ENCODE results near the gene UBE3B.

The UBE3B gene

DNA sequence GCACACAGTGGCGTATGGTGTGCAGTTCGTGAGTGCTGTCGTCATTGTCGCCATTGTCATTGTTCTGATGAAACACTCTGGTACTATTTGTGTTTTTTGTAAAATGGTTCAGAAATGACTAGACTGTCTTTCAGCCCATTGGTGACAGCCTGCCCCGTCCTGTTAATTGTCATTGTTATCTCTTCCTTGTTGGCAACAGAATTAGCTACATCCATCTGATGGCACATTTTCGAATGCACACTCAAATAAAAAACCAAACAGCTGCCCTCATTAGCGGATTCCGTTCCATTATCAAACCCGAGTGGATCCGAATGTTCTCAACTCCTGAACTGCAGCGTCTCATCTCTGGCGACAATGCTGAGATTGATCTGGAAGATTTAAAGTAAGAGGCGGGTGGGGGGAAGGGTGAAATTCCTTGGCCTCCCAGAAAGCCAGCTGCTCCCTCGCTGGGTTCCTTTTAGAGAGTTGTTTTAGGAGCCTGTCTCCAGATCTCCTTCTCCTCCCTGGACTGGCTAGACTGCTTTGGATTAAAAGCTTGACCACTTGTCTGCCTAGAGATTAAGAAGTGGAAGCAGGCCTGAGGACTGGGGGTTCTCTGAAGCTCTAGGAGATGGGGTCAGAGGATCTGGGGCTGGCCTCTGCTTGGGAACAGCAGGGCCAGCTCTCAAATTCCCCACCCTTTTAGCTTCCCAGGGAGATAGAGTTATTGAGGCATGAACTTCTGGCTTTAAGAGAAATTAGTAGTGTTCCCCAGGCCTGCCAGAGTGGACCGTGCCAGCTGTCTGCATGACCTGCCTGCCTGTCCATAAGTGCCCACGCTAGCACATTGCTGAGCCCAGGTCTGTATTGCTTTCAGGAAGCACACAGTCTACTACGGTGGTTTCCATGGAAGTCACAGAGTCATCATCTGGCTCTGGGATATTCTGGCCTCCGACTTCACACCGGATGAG, 52.5 kb downstream of the UBE3B start:
- no peak for DNase-seq (ENCODE audit: low read depth in 2 of 2)

DNA sequence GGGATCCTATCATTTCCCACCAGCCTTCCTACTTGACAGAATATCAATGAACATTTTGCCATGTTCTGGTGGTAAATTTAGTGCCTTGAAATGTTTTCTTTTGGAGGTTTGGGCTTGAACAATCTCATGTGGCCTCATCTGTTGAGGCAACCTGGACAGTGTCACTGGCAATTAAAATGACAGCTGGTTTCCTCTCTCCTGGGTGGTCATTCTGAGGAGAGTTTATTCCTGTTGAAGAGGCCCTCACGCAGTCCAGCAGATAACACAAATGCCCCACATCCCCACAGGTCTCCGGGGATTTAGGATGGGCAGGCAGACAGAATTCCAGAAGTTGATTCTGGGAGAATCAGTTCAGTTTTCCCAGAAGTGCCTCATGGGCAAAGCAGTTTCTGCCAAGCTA, 54.0 kb downstream of the UBE3B start:
- no peak for DNase-seq (ENCODE audit: low read depth in 2 of 2)

DNA sequence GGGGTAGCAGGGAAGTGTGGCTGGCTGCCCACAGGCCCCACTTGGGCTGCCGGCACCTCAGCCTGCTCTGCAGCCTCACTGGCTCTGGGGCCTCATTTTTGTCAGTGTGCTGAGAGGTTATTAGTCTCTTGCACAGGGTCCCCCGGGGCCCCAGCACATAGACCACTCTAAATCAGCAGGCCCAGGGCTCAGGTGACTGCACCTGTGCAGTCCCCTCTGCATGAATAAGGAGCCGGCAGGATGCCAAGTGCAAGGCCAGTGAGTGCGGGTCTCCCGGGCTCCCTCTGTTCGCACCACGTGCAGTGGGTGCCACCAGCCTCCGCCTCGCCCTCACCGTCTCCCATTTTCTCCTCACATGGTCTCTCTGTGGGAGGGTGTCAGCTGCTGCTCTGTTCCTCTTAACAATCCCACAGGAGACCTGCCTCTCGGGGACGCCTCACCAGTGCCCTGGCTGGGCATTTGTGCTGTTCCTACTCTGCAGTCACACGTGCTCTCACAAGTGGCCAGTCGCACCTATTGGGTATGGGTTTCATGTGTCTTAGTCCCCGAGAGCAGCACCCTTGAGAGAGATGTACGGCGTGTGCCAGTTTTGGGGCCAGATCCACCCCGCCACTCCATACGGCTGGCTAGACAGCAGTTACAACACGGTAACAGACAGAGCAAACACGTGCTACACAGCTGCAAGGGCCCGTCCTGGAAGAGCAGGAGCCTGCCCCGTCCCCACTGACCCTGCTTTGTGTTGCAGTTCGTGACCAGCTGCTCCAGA, 55.5 kb downstream of the UBE3B start:
- no peak for DNase-seq (ENCODE audit: low read depth in 2 of 2)

DNA sequence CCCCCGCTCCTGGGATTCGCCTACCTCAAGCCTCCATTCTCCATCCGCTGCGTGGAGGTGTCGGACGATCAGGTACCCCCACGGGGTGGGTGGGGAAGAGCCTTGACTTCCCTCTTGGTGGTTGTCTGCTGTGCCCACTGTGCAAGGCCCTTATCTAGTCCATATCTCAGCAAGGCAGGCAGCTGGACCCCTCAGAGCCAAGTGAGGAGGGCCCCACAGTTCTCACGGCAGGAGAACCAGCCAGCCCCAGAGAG, 56.0 kb downstream of the UBE3B start:
- DNase-seq (ENCODE audit: low read depth in 2 of 2) = no peak

DNA sequence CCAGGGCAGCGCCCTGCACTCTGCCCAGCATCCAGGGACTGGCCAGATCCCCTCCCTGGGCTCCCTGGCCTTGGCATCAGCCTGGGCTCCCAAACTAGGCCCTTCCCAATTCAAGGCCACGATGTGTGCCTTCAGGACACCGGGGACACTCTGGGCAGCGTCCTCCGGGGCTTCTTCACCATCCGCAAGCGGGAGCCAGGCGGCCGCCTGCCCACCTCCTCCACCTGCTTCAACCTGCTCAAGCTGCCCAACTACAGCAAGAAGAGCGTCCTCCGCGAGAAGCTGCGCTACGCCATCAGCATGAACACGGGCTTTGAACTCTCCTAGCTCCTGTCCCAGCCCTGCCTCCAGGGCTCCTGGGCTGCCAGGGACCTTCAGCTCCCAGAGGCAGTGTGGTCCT, 57.0 kb downstream of the UBE3B start:
- DNase-seq (ENCODE audit: low read depth in 2 of 2) = no peak

DNA sequence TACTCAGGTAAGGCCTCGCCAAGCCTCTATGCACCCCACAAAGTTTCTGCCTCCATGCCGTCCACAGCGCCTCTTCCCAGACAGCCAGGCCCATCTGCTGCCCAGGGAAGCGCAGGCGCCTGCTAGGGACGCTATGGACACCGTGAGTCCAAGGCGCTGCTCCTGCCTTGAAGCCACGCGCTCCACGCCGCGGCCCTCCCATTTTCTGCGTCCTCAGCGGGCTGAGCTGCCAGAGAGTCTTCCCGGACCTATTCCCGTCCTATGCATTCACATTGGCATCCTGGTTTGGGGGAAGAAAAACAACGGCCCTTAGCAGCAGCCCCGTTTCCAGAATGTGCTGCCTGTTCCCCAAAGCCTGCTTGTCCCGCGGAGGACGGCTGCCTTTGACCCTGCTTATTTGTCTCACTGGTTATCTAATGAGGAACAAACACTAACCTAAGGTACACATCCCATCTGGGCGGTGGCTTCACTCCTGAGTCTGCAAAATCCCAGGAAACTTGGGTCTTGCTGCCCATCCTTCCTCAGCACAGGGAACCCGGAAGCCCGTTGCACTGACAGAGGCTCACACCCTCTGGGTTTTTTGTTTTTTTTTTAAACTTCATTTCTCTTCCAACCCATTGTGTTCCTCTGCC, 57.9 kb downstream of the UBE3B start:
- DNase-seq (ENCODE audit: low read depth in 2 of 2) = no peak

DNA sequence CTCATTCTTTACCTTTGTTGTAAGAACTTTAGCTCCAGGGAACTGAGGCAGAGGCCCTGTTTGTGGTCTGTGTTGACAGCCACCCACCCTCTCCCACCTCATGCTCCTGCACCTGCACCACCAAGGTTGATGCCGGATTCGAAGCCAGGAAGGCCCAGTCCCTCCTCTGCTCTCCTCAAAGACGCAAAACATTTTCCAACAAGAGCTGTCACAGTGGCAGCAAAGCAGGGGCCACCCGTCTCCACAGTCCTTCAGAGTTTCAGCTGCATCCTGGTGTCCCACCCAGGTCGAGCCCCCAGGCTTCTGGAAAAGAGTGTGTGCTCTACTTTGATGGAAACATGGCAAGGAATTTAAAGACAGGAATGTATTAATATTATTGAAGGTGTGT, 58.4 kb downstream of the UBE3B start:
- no peak for DNase-seq (ENCODE audit: low read depth in 2 of 2)

DNA sequence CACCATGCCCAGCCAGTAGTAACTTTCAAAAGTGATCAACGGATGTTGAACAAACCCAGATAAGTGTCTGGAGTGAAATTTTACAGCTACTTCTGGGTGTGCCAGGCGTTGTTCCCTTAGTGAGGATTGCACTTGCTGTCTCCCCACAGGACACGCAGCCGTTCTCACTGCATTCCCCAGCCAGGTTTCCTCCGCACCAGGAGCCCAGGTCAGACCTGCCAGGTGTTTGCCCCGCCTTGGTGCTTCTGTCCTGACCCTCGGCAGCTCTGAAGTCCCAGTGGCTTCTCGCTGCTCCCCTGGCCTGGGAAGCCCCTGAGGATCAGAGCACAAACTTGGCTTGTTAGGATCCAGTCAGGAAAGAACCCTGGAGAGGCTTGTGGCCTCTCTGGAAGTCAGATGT, 59.7 kb downstream of the UBE3B start:
- DNase-seq (ENCODE audit: low read depth in 2 of 2) = no peak

DNA sequence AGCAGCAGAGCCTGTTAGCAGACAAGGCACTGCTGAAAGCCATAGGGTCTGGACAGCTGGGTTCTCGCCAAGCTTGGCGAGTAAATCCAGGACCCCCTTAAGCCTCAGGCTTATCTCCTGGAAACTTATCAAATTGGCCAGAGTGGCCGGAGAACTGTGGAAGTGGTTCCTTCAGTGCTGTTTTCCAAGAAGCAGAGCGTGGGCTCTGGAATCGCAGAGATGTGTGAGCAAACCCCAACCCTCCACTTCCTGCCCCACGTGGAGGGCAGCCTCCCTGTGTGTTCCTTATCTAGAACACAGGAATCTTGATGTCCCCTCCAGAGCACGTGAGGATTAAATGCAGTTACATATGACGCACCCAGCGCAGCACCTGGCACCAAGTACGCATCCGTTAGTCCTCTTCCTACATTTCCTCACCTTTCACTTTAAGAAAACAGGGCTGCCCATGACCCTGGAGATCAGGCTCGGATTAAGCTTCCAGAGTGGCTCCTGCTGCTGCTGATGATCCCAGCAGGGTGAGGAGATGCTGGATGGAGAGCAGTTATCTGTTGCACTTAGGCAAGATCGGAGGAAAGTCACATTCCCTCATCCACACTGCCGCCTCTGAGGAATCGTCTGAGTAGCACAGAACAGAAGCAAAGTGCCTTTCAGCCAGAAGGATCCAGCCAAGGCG, 60.9 kb downstream of the UBE3B start:
- no peak for DNase-seq (ENCODE audit: low read depth in 2 of 2)

DNA sequence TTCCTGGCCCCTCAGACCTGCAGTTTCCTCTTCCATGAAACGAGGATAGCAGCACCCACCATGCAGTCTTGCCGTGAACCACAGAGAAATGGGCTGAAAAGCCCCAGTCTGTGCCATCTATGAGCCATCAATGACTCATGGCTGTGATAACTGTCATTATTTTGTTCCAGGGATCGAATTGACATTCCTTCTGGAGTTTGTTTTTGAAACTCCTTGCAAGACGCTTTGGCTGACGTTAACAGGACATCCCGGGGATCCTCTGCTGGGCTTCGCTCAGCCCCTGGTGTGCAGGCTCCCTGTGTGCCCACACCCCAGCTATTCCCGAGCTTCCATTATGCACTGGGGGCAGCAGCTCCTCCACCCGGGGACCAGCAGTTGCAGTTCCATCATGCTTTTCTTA, 62.1 kb downstream of the UBE3B start:
- no peak for DNase-seq (ENCODE audit: low read depth in 2 of 2)

DNA sequence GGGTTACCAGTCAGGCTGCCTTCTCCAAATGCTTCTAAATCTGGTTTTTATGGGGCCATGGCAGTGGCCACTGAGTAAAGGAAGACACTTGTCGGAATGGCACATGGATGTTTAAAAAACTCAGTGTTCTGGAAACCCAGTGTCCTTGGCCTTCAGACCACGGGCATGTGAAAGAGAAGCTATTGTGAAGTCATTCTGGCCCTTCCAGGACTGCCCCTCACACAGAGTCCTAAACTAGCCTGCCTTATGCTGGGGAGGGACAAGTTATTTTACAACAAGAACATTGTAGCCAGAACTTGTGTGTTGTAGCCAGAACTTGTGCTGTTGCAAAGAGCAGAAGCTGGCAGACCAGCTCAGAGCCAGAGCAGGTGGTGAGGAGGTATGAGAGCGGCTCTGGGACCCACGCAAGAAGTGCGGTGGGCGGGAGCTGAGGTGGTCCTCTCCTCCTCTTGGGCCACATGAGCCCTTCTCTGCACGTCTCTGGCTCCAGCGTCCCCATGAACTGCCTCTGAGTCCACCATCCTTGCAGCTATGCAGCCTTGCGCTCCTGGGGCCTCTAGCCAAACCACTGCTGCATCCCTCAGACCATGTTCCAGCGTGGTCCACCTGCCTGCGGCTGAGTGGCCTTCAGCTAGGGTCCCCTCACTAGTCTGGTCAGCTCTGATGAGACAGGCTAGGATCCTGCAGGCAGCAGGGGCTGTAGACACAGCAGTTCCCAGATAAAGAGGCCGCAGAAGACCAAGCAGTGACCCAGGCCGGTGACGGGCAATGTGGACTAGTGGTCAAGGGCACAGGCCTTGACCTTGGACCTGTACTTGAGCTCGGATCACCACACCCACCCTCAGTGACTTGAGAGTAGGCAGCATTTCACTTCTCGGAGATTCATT, 63.3 kb downstream of the UBE3B start:
- no peak for DNase-seq (ENCODE audit: low read depth in 2 of 2)

DNA sequence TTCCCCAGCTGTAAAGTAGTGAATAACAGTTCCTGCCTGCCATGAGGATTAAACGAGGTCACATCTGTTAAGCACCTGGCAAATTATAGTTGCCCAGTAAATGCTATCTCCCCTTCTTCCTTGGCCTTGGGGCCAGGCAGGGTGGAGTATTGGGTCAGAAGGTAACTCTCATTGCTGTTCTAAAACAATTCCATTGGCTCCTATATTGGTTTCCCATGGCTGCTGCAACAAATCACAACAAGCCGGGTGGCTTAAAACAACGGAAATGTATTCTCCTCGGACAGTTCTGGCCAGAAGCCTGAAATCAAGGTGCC, 63.9 kb downstream of the UBE3B start:
- DNase-seq (ENCODE audit: low read depth in 2 of 2) = no peak

DNA sequence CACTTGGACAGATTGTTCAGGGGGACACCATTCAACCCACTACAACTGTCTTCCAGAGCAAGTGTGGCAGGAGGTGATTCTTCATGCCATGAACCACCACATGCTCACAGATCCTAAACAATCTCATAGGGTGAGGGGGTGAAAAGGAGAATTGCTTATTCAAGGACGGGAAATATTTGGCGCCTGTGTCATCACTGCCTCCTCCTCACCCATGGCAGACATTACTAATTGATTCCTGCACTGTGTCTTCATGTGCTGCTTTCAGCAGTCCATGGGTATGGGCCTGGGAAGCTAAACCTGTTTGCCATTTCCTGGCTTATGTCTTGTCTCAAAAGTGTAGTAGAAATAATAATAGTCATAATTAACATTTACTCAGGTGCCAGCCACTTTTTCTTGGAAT, 64.6 kb downstream of the UBE3B start:
- no peak for DNase-seq (ENCODE audit: low read depth in 2 of 2)

DNA sequence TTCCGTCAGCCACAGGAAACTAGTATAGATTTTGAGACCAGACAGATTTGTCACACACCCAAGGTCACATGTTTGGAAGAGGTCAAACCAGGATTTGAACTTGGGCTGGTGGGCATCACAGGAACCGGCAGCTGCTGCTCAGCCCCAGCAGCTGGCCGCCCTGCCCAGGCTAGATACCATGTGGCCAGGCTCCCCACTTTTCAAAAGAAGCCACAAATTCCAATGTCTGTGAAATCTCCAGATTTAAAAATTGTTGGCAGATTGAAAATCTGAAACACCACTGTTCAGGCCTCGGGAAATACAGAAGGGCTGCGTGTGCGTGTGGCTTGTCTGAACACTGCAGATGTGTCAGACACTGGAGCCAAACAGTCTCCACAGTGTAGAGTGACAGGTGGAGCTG, 65.4 kb downstream of the UBE3B start:
- no peak for DNase-seq (ENCODE audit: low read depth in 2 of 2)

DNA sequence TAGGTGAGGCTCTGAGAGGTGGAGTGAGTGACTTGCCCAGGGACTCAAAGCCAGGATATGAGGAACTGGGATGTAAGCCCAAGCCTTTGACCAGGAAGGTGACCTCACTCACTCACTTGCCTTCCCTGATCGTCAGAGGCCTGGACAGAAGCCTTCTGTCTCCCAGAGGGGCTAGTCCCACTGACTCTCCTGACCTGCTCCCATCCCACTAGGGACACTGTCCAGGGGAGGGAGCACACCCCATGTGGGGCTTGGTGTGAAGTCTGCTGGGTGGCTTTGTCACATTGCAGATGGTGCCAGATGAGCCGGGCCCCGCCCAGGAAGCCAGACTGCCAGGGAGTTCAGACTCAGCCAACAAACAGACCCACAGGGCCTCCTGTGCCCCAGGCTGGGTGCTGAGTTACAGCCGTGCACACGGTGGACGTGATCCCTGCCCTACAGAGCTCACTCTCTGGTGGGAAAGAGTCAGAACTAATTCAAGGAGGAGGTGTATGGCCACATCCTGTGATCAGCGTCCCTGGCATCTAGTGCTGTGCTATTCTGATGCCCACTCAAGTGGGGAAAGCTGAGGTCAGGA, 67.6 kb downstream of the UBE3B start:
- no peak for DNase-seq (ENCODE audit: low read depth in 2 of 2)

DNA sequence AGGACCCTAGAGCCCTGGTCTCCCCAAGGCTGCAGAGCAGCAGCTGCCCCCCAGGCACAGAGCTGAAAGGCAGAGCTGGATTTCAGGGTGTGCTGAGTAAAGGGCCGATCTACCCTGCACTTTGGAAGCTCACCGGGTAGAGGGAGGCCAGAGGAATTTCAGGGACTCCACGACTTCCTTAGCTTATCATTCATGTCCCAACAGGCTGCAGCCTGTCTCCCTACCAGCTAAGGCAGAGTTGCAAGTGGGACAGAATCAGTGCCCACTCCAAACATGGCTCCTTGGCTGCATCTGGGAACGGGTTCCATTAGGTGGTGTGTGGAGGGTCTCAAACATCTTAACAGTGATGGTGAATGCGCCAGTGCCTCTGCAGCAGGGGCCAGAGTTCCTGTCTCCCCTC, 68.4 kb downstream of the UBE3B start:
- no peak for DNase-seq (ENCODE audit: low read depth in 2 of 2)

DNA sequence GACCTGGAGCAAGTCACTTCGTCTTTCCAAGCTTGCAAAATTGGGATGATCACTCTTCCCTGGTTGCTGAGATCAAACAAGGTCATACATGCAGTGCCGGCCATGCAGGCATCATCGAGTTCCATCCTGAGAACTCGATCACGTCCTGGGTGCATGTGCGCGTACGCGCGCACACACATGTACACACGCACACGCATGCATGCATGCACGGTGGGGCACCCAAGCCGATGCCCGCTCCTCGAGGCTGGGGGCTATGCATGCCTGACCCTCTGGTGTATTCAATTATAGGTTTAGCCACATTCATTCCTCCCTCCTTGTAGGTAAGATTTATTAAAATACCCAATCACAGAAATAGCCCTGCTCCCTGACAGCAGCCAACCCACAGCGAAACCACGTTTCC, 69.9 kb downstream of the UBE3B start:
- no peak for DNase-seq (ENCODE audit: low read depth in 2 of 2)

DNA sequence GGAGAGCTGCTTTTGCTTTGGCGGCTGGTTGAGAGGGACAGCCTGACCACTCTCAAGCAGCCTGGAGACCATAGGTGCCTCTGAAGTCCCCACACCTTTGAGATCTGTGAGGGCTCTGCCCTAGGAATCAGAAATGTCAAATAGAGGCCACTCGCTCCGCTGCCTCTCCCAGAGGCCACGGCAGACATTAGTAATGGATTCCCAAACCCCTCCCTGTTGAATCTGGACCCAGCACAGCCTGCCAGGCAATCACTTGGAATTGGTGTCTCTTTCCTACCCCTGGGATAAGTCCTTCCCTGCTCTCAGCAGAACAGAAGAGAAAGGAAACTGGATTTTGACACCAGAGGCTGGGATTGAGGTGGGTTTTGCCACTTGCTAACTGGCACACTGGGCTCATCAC, 70.8 kb downstream of the UBE3B start:
- no peak for DNase-seq (ENCODE audit: low read depth in 2 of 2)

DNA sequence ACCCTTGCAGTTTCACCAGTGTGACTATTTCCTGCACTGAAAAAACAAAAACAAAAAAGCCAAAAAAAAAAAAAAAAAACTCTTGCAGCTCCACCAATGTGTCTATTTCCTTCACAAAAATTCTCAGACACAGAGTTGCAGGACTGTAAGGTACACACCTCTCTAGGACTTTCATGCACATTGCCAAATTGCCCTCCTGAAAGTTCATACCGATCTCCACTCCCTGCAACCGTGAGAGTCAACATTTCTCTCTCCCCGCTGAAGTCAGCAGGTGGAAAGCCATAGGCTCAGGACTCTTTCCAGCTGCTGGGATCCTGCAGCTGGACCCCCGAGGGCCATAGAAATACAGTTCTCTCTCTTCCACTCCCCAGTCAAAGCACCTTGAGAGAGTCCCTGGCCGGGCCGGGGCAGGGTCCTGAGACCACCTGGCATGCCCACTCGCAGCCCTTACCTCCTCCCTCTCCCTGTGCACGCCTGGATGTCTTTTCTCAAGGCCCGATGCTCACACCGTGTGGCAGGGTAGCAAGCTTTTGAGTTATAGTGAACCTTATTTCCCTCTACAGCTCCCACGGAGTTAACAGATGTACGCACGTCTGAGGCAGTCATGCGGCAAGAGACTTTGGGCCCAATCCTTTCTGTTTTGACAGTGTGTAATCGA, 72.3 kb downstream of the UBE3B start:
- no peak for DNase-seq (ENCODE audit: low read depth in 2 of 2)

DNA sequence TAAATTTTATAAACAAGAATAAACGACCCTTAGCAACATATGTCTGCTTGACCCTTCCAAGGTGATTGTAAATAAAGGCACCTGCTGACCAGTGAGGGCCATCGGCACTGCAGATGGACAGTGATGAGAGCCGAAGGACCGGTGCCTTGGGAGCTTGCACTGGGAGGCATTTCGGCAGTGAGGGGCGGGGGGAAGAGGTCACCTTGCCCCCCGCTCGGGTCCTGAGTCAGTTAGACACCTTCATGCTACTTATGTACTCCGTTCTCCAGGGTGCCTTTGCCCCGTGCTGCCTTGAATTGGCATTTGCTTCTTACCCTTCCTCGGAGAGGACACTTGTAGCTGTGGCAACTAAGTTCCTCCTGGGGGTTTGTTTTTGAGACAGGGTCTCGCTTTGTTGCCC, 72.8 kb downstream of the UBE3B start:
- DNase-seq (ENCODE audit: low read depth in 2 of 2) = no peak

DNA sequence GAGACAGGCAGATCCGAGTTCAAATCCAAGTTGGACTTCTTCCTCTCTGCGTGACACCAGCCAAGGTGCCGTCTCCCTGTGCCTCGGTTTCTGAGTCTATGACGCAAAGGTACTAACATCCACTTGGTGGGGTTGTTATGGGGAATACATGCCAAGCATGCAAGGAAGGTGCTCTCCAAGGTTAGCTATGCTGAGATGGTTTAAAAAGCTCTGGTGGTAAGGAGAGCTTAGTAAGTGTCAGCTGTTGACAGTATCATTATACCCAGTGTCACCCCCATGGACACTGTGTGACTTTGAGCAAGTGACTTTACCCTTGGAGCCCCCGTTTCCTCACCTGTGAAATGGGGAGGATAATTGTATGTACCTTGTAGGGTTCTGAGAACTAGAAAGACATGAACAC, 73.7 kb downstream of the UBE3B start:
- no peak for DNase-seq (ENCODE audit: low read depth in 2 of 2)

All from stimulated activated CD8-positive, alpha-beta memory T cell treated with anti-CD3 and anti-CD28 coated beads, Interleukin-7, amount 100 ng/mL, for 1 hour (primary cell).